ENCODE results near the gene MRPL58.

GRCh38 chr17:74971069-74971841, 41.2 kb upstream of the MRPL58 start:
- TF ChIP-seq CTCF (IDR thresholded peaks at IDR 0.05 in 8 of 11, conservative IDR thresholded peaks at IDR 0.05 in 3 of 11) (no peak), POLR2AphosphoS5 (IDR thresholded peaks at IDR 0.05) (no peak)
